ENCODE measurements around the gene BZW1. TPM values are rescaled to one million over a fixed set of nuclear protein-coding genes. Genes with fewer than 3 reads are reported as not detected.

Gene BZW1
- polyA plus RNA-seq (2012; rRNA removed): 131 and 163 TPM in 2 replicates
- polyA plus RNA-seq (2012; cell fraction: cytosol; rRNA removed): 164 and 173 TPM in 2 replicates
- polyA plus RNA-seq (2012; cell fraction: nucleus; rRNA removed): 68.4 and 126 TPM in 2 replicates

GRCh38 chr2:200811333-200812121, at the start of gene BZW1:
Gene BZW1 (plus strand): TSS chr2:200811910. CDS start chr2:200813218, 1,308 bp downstream.
- peak within 1 kb of the TSS; percentile 76 to 87 for H3K4me3 ChIP-seq (ENCODE audit: low read depth in 2 of 2, low read length in 1 of 2)
- H3K4me1 ChIP-seq (ENCODE audit: control insufficient read depth in 1 of 2, insufficient read depth in 2 of 2, low read depth in 1 of 2, low read length in 1 of 2): peaks cover 12 to 20% of the 10 kb centered on the region in 2 experiments; a peak in 3 of 4 replicates
- H3K9ac ChIP-seq: peak within 1 kb of the TSS; percentile 98
- ChIA-PET POLR2A (interaction anchor here (1.0 to 2.0 kb wide), 2 partner anchors 53 to 98 kb away, joined by 4 to 6 read pairs; partner anchors contain the start of gene CLK1), CTCF (interaction anchor here (1.3 to 3.0 kb wide), 2 partner anchors 78 to 98 kb away, joined by 3 to 18 read pairs; partner anchors contain the start of gene NIF3L1)
- 0% methylated on average over 18 of the region's 75 CpGs for WGBS (ENCODE audit: low lambda C conversion rate)
- H3K79me2 ChIP-seq (ENCODE audit: insufficient read depth): peaks cover 48% of the 10 kb centered on the region
- peak; percentile 98 for DNase-seq
- peaks cover 34 to 38% of the 10 kb centered on the region in 2 experiments for H3K36me3 ChIP-seq (replicated peaks in 1 of 2; ENCODE audit: control insufficient read depth in 1 of 2, insufficient read depth in 2 of 2, low read length in 1 of 2)
- no peaks in the 10 kb centered on the region for H3K9me3 ChIP-seq
- no peaks in the 10 kb centered on the region for H3K9me2 ChIP-seq
- H3K27ac ChIP-seq (ENCODE audit: low read depth in 2 of 2, low read length in 1 of 2): peak within 1 kb of the TSS; percentile 98 to 100
- H2AFZ ChIP-seq (ENCODE audit: low read depth): peak within 1 kb of the TSS; percentile 57; the same call in 1 of the 2 replicates
- peaks cover 12% of the 10 kb centered on the region for H3F3A ChIP-seq (replicated peaks; ENCODE audit: insufficient read depth)
- peak within 1 kb of the TSS; percentile 82 for H3K4me2 ChIP-seq
- H3K27me3 ChIP-seq (ENCODE audit: insufficient read depth): no peaks in the 10 kb centered on the region
- H4K20me1 ChIP-seq (ENCODE audit: insufficient read depth): peaks cover 41% of the 10 kb centered on the region
- TF ChIP-seq NFIC (IDR thresholded peaks at IDR 0.05; ENCODE audit: borderline replicate concordance) (no peak), RAD21 (IDR thresholded peaks at IDR 0.05; ENCODE audit: low read length) (no peak), FOXJ3 (CRISPR knock-in tag; IDR thresholded peaks at IDR 0.05) (no peak), TEAD4 (IDR thresholded peaks at IDR 0.05; ENCODE audit: borderline replicate concordance, insufficient read depth) (no peak), USF1 (IDR thresholded peaks at IDR 0.05; ENCODE audit: borderline replicate concordance, low read depth) (no peak), MEF2A (IDR thresholded peaks at IDR 0.05; ENCODE audit: borderline replicate concordance, low read depth) (no peak), EZH2phosphoT487 (IDR thresholded peaks at IDR 0.05; ENCODE audit: borderline replicate concordance, low read depth) (no peak), EP300 (IDR thresholded peaks at IDR 0.05; ENCODE audit: borderline replicate concordance in 1 of 2, low read depth in 1 of 2, low read length in 1 of 2) (no peak), GABPA (IDR thresholded peaks at IDR 0.05; ENCODE audit: low read depth) (peak; percentile 72), REST (IDR thresholded peaks at IDR 0.05; ENCODE audit: low read depth, low read length) (no peak), JUND (IDR thresholded peaks at IDR 0.05) (peak; percentile 21; the same call in 1 of the 2 replicates), NRF1 (IDR thresholded peaks at IDR 0.05; ENCODE audit: low read depth, low read length) (no peak), FOXM1 (IDR thresholded peaks at IDR 0.05; ENCODE audit: low read depth) (0 out of 2 replicates have a peak, but pooled peaks have one; percentile 12), TAF1 (IDR thresholded peaks at IDR 0.05; ENCODE audit: borderline replicate concordance, low read depth, low read length) (peak; percentile 91; the same call in 1 of the 2 replicates), POLR2AphosphoS5 (IDR thresholded peaks at IDR 0.05; ENCODE audit: low read depth, low read length) (peak; percentile 96), MXI1 (IDR thresholded peaks at IDR 0.05; ENCODE audit: low read depth, low read length) (0 out of 2 replicates have a peak, but pooled peaks have one; percentile 41), USF2 (IDR thresholded peaks at IDR 0.05; ENCODE audit: borderline replicate concordance, low read depth, low read length) (no peak), FOSL2 (IDR thresholded peaks at IDR 0.05; ENCODE audit: borderline replicate concordance, low read depth) (no peak), RXRA (IDR thresholded peaks at IDR 0.05; ENCODE audit: borderline replicate concordance, low read depth) (no peak), CHD2 (IDR thresholded peaks at IDR 0.05; ENCODE audit: low read length, partially characterized antibody) (peak; percentile 99), TCF12 (IDR thresholded peaks at IDR 0.05) (no peak)
- TF ChIP-seq, protein P1, sequence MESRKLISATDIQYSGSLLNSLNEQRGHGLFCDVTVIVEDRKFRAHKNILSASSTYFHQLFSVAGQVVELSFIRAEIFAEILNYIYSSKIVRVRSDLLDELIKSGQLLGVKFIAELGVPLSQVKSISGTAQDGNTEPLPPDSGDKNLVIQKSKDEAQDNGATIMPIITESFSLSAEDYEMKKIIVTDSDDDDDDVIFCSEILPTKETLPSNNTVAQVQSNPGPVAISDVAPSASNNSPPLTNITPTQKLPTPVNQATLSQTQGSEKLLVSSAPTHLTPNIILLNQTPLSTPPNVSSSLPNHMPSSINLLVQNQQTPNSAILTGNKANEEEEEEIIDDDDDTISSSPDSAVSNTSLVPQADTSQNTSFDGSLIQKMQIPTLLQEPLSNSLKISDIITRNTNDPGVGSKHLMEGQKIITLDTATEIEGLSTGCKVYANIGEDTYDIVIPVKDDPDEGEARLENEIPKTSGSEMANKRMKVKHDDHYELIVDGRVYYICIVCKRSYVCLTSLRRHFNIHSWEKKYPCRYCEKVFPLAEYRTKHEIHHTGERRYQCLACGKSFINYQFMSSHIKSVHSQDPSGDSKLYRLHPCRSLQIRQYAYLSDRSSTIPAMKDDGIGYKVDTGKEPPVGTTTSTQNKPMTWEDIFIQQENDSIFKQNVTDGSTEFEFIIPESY (IDR thresholded peaks at IDR 0.05; ENCODE audit: borderline replicate concordance, low read depth): peak; percentile 98
- TF ChIP-seq, protein P2, sequence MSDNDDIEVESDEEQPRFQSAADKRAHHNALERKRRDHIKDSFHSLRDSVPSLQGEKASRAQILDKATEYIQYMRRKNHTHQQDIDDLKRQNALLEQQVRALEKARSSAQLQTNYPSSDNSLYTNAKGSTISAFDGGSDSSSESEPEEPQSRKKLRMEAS (IDR thresholded peaks at IDR 0.05; ENCODE audit: low read depth): peak; percentile 60
